ENCODE results near the gene GPBP1. TPM values are rescaled to one million over a fixed set of nuclear protein-coding genes. Genes with fewer than 3 reads are reported as not detected.

GPBP1 gene
- total and polyA plus RNA-seq, 2 donors (not counting 1 experiment from before 2014, with no cell fraction given): 50.4 to 82.1 TPM

- H3K4me1 ChIP-seq (ENCODE audit: control insufficient read depth, extremely low read depth, insufficient read depth, low read length): no peaks in the 10 kb centered on the region
- no peaks in the 10 kb centered on the region for H3K27me3 ChIP-seq (ENCODE audit: control insufficient read depth, insufficient read depth, low read length)
- H3K4me2 ChIP-seq (ENCODE audit: extremely low read depth, insufficient read depth, low read length): no peak overlapping the region
- DNase-seq (ENCODE audit: low read depth in 2 of 2): no peak
- H3K79me2 ChIP-seq (ENCODE audit: control insufficient read depth, insufficient read depth, low read length): peaks cover 95% of the 10 kb centered on the region
- H3K9ac ChIP-seq (ENCODE audit: insufficient read depth, low read length): no peak overlapping the region
- H4K20me1 ChIP-seq (ENCODE audit: control insufficient read depth, extremely low read depth, insufficient read depth, low read length): no peaks in the 10 kb centered on the region
- H3K9me3 ChIP-seq (ENCODE audit: control insufficient read depth, insufficient read depth, low read depth, low read length): no peaks in the 10 kb centered on the region
- no peak overlapping the region for H3K4me3 ChIP-seq (replicated peaks in 1 of 4; ENCODE audit: control extremely low read depth in 1 of 4, insufficient read depth in 1 of 4, low read depth in 3 of 4, low read length in 4 of 4)
- H2AFZ ChIP-seq (ENCODE audit: low read length): no peak overlapping the region
- TF ChIP-seq EZH2 (IDR thresholded peaks at IDR 0.05; ENCODE audit: low read length, missing control alignments): no peak
- TF ChIP-seq, protein P1, sequence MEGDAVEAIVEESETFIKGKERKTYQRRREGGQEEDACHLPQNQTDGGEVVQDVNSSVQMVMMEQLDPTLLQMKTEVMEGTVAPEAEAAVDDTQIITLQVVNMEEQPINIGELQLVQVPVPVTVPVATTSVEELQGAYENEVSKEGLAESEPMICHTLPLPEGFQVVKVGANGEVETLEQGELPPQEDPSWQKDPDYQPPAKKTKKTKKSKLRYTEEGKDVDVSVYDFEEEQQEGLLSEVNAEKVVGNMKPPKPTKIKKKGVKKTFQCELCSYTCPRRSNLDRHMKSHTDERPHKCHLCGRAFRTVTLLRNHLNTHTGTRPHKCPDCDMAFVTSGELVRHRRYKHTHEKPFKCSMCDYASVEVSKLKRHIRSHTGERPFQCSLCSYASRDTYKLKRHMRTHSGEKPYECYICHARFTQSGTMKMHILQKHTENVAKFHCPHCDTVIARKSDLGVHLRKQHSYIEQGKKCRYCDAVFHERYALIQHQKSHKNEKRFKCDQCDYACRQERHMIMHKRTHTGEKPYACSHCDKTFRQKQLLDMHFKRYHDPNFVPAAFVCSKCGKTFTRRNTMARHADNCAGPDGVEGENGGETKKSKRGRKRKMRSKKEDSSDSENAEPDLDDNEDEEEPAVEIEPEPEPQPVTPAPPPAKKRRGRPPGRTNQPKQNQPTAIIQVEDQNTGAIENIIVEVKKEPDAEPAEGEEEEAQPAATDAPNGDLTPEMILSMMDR (conservative IDR thresholded peaks at IDR 0.05 in 1 of 2, IDR thresholded peaks at IDR 0.05 in 1 of 2; ENCODE audit: low read depth in 1 of 2, low read length in 2 of 2): no peak
- H3K36me3 ChIP-seq (ENCODE audit: control insufficient read depth, insufficient read depth, low read length): no peaks in the 10 kb centered on the region
- H3K27ac ChIP-seq (ENCODE audit: insufficient read depth, low read length): no peak overlapping the region
Measured at GRCh38 chr5:57189515-57189914, 15.7 kb downstream of the GPBP1 start.

DNA sequence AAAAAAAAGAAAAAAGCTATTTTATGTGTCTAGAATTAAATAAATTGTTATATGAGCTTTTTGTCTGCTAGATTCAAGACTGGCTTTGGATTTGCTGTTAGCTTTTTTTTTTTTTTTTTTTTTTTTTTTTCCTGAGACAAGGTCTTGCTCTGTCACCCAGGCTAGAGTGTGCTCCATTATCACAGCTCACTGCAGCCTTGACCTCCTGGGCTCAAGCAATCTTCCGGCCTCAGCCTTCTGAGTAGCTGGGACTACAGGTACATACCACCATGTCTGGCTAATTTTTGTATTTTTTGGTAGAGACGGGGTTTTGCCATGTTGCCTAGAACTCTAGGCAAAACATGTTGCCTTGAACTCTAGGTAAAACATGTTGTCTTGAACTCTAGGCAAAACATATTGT is 16.7 kb downstream of the GPBP1 start:
- peaks cover 94% of the 10 kb centered on the region for H3K79me2 ChIP-seq (ENCODE audit: control insufficient read depth, insufficient read depth, low read length)
- H3K4me1 ChIP-seq (ENCODE audit: control insufficient read depth, extremely low read depth, insufficient read depth, low read length): no peaks in the 10 kb centered on the region
- no peak for DNase-seq (ENCODE audit: low read depth in 2 of 2)
- TF ChIP-seq, protein P1 (conservative IDR thresholded peaks at IDR 0.05 in 1 of 2, IDR thresholded peaks at IDR 0.05 in 1 of 2; ENCODE audit: low read depth in 1 of 2, low read length in 2 of 2): no peak
- no peak for TF ChIP-seq EZH2 (IDR thresholded peaks at IDR 0.05; ENCODE audit: low read length, missing control alignments)
- no peak overlapping the region for H2AFZ ChIP-seq (ENCODE audit: low read length)
- H3K9me3 ChIP-seq (ENCODE audit: control insufficient read depth, insufficient read depth, low read depth, low read length): no peaks in the 10 kb centered on the region
- no peaks in the 10 kb centered on the region for H3K36me3 ChIP-seq (ENCODE audit: control insufficient read depth, insufficient read depth, low read length)
- no peaks in the 10 kb centered on the region for H3K27me3 ChIP-seq (ENCODE audit: control insufficient read depth, insufficient read depth, low read length)
- no peak overlapping the region for H3K4me2 ChIP-seq (ENCODE audit: extremely low read depth, insufficient read depth, low read length)
- H3K27ac ChIP-seq (ENCODE audit: insufficient read depth, low read length): no peak overlapping the region
- H3K9ac ChIP-seq (ENCODE audit: insufficient read depth, low read length): no peak overlapping the region
- no peak overlapping the region for H3K4me3 ChIP-seq (replicated peaks in 1 of 4; ENCODE audit: control extremely low read depth in 1 of 4, insufficient read depth in 1 of 4, low read depth in 3 of 4, low read length in 4 of 4)
- no peaks in the 10 kb centered on the region for H4K20me1 ChIP-seq (ENCODE audit: control insufficient read depth, extremely low read depth, insufficient read depth, low read length)

GRCh38 chr5:57191163-57191562 is 17.3 kb downstream of the GPBP1 start:
- DNase-seq (ENCODE audit: low read depth in 2 of 2): no peak
- Histone ChIP-seq H3K4me3 (replicated peaks in 1 of 4; ENCODE audit: control extremely low read depth in 1 of 4, insufficient read depth in 1 of 4, low read depth in 3 of 4, low read length in 4 of 4) (no peak overlapping the region), H3K27me3 (ENCODE audit: control insufficient read depth, insufficient read depth, low read length) (no peaks in the 10 kb centered on the region), H3K4me1 (ENCODE audit: control insufficient read depth, extremely low read depth, insufficient read depth, low read length) (no peaks in the 10 kb centered on the region), H4K20me1 (ENCODE audit: control insufficient read depth, extremely low read depth, insufficient read depth, low read length) (no peaks in the 10 kb centered on the region), H3K9me3 (ENCODE audit: control insufficient read depth, insufficient read depth, low read depth, low read length) (no peaks in the 10 kb centered on the region), H2AFZ (ENCODE audit: low read length) (no peak overlapping the region), H3K79me2 (ENCODE audit: control insufficient read depth, insufficient read depth, low read length) (peaks cover 94% of the 10 kb centered on the region), H3K4me2 (ENCODE audit: extremely low read depth, insufficient read depth, low read length) (no peak overlapping the region), H3K36me3 (ENCODE audit: control insufficient read depth, insufficient read depth, low read length) (no peaks in the 10 kb centered on the region), H3K9ac (ENCODE audit: insufficient read depth, low read length) (no peak overlapping the region), H3K27ac (ENCODE audit: insufficient read depth, low read length) (no peak overlapping the region)
- TF ChIP-seq, protein P1 (conservative IDR thresholded peaks at IDR 0.05 in 1 of 2, IDR thresholded peaks at IDR 0.05 in 1 of 2; ENCODE audit: low read depth in 1 of 2, low read length in 2 of 2): no peak
- no peak for TF ChIP-seq EZH2 (IDR thresholded peaks at IDR 0.05; ENCODE audit: low read length, missing control alignments)
